RWPE2 (cell line): ENCODE measurements around the gene C8A.

Experiments
- ATAC-seq: fragments of 200-7000 bp; cut with Tn5 transposase; 3 replicates; pipeline ENCODE4 v1.9.1; 2021; ENCODE audit warnings: low read depth
- DNase-seq: peaks from one replicate; pipeline ENCODE4 v3.0.0-alpha.2; 2020; ENCODE audit warnings: low spot score
- H3K27ac ChIP-seq: fragments of 450-650 bp; 2 replicates; pipeline ENCODE4 v1.5.1; 2017; ENCODE audit warnings: mild to moderate bottlenecking; ENCODE audit not compliant: poor library complexity, severe bottlenecking
- H3K27me3 ChIP-seq: fragments of 250-450 bp; sonication (Bioruptor Pico); 2 replicates; pipeline ENCODE4 v1.5.1; 2021; ENCODE audit warnings: mild to moderate bottlenecking, moderate library complexity; ENCODE audit not compliant: insufficient read depth, poor library complexity, severe bottlenecking
- H3K36me3 ChIP-seq: fragments of 250-450 bp; sonication (Bioruptor Pico); 2 replicates; pipeline ENCODE4 v1.5.1; 2020; ENCODE audit warnings: low read depth, mild to moderate bottlenecking, moderate library complexity
- H3K4me1 ChIP-seq: fragments of 250-450 bp; sonication (Bioruptor Pico); 2 replicates; pipeline ENCODE4 v1.5.1; 2021; ENCODE audit warnings: mild to moderate bottlenecking, moderate library complexity; ENCODE audit not compliant: insufficient read depth, poor library complexity, severe bottlenecking
- H3K4me3 ChIP-seq: fragments of 250-450 bp; sonication (Bioruptor Pico); 2 replicates; pipeline ENCODE4 v1.5.1; 2021; ENCODE audit warnings: mild to moderate bottlenecking, moderate library complexity; ENCODE audit not compliant: severe bottlenecking
- H3K9me3 ChIP-seq: fragments of 250-450 bp; sonication (Bioruptor Pico); 2 replicates; pipeline ENCODE4 v1.5.1; 2021; ENCODE audit warnings: mild to moderate bottlenecking, moderate library complexity; ENCODE audit not compliant: severe bottlenecking
- TF ChIP-seq, protein P1 (sequence below): fragments of 450-650 bp; IDR thresholded peaks from one replicate; pipeline ENCODE4 v1.5.1; 2017; ENCODE audit warnings: mild to moderate bottlenecking, moderate library complexity; ENCODE audit not compliant: poor library complexity, severe bottlenecking

The C8A gene

DNA sequence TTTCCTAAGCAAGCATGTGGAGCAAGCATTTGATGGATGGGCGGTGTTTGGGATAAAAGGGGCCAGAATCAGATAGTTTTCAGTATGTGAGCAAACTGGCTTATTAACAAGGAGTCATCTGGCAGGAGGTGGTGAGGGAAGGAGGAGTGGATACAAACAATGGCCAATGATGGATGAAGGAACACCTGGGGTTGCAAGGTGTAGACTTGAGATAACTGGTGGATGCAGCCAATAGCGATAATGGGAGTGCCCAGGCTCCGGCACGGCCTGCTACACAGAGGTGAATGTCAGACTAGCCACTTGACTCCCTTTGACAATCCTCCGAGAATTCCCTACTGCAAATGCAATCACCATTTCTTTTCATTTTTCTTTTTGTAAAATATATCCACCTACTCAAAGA lies 69.5 kb downstream of the C8A start:
- DNase-seq = no peak
- TF ChIP-seq, protein P1, sequence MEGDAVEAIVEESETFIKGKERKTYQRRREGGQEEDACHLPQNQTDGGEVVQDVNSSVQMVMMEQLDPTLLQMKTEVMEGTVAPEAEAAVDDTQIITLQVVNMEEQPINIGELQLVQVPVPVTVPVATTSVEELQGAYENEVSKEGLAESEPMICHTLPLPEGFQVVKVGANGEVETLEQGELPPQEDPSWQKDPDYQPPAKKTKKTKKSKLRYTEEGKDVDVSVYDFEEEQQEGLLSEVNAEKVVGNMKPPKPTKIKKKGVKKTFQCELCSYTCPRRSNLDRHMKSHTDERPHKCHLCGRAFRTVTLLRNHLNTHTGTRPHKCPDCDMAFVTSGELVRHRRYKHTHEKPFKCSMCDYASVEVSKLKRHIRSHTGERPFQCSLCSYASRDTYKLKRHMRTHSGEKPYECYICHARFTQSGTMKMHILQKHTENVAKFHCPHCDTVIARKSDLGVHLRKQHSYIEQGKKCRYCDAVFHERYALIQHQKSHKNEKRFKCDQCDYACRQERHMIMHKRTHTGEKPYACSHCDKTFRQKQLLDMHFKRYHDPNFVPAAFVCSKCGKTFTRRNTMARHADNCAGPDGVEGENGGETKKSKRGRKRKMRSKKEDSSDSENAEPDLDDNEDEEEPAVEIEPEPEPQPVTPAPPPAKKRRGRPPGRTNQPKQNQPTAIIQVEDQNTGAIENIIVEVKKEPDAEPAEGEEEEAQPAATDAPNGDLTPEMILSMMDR = no peak
- ATAC-seq = no peak
- H3K4me1 ChIP-seq = no peaks in the 10 kb centered on the region
- H3K4me3 ChIP-seq = no peak overlapping the region
- no peaks in the 10 kb centered on the region for H3K27me3 ChIP-seq
- H3K9me3 ChIP-seq = no peaks in the 10 kb centered on the region
- no peak overlapping the region for H3K27ac ChIP-seq
- no peaks in the 10 kb centered on the region for H3K36me3 ChIP-seq

DNA sequence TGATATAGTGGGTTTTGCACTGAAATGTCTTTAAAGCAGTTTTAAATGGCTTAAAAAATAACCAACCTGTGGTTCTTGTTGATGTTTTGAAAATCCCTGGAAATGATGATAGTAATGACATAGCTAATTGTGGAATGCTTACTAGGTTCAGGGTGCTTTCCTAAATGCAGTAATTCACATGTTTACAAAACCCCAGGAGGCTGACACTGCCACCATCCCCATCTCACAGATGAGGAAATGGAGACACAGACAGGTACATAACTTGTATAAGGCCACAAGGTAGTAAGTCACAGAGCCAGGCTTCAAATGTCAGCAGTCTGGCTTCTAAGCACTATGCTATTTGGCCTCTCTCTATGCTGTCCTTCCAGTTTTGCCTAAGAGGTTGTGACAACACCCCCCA lies 70.6 kb downstream of the C8A start:
- H3K27me3 ChIP-seq = no peaks in the 10 kb centered on the region
- no peak for ATAC-seq
- TF ChIP-seq, protein P1 = no peak
- no peaks in the 10 kb centered on the region for H3K9me3 ChIP-seq
- DNase-seq = no peak
- H3K4me1 ChIP-seq = no peaks in the 10 kb centered on the region
- H3K4me3 ChIP-seq = no peak overlapping the region
- H3K27ac ChIP-seq = no peak overlapping the region
- H3K36me3 ChIP-seq = no peaks in the 10 kb centered on the region

DNA sequence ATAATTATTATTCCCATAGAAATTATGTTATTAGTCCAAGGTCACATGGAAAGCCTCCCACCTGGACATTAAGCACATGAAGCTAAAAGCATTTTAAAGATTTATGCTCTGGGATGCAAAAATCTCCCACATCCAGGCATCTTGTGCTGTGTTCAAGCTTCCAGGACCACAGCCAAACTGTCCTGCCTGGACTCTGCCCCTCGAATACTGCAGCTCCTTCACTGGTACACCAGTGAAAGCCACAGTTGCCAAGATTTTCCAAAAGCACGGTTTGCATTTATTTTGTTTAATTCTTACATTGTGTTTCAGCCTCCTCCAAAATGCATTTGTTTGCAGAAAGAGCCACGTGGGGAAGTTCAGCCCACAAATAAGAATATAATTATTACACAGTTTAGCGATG lies 72.6 kb downstream of the C8A start:
- Histone ChIP-seq H3K27ac (no peak overlapping the region), H3K36me3 (no peaks in the 10 kb centered on the region), H3K4me3 (no peak overlapping the region), H3K4me1 (no peaks in the 10 kb centered on the region), H3K9me3 (no peaks in the 10 kb centered on the region), H3K27me3 (no peaks in the 10 kb centered on the region)
- TF ChIP-seq, protein P1 = no peak
- DNase-seq = no peak
- ATAC-seq = no peak

DNA sequence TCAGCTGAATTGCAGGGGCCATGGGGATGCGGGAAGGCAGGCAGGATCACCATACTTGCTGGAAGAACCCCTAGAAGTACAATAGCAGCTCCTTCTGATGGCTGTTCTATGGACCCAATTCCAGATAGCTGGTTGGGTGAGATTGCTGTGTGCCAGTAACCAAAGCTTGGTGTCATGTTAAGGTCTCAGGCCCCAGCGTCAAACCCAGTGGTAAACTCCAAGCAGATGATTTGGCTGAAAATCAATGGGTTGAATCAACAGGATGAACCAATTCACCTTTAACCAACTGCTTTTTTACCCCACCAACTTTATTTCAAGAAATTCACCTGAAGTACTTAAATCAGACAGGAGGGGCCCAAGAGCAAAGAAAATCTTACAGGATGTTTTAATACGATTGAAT lies 73.4 kb downstream of the C8A start:
- Histone ChIP-seq H3K27ac (no peak overlapping the region), H3K4me1 (no peaks in the 10 kb centered on the region), H3K4me3 (no peak overlapping the region), H3K36me3 (no peaks in the 10 kb centered on the region), H3K27me3 (no peaks in the 10 kb centered on the region), H3K9me3 (no peaks in the 10 kb centered on the region)
- no peak for DNase-seq
- ATAC-seq = no peak
- TF ChIP-seq, protein P1 = no peak

DNA sequence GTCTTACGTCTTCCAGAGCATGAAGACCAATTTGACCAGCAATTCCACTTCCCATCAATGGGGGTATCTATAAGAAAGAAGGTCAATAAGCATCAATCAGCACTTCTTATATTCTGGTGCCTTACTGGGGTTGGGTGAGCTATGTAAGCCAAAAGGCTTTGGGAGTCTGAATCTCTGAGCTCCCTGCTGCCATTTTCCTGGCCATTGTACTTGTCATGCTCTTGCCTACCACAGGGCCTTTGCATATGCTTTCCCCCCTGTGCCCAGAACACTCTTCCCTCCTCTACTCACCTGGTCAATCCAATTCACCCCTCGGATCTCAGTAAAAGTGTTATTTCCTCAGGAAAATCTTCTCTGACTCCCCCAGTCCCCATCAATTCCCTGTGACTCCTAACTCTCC lies 74.9 kb downstream of the C8A start:
- H3K36me3 ChIP-seq = no peaks in the 10 kb centered on the region
- DNase-seq = no peak
- TF ChIP-seq, protein P1 = no peak
- no peak overlapping the region for H3K27ac ChIP-seq
- no peaks in the 10 kb centered on the region for H3K27me3 ChIP-seq
- H3K4me1 ChIP-seq = no peaks in the 10 kb centered on the region
- no peaks in the 10 kb centered on the region for H3K9me3 ChIP-seq
- no peak for ATAC-seq
- H3K4me3 ChIP-seq = no peak overlapping the region
